Vagina (tissue), 2 donors: ENCODE measurements around the gene GRIN2A. TPM values are rescaled to one million over a fixed set of nuclear protein-coding genes. Genes with fewer than 3 reads are reported as not detected.

ENCODE experiments used
- DNase-seq, 2 donors: peaks; one replicate each; pipeline ENCODE4 v3.0.0-alpha.2; 2017; ENCODE audit errors: extremely low spot score in 2 of 2
- H3K27ac ChIP-seq: fragments of 200-600 bp; sonication (generic); one replicate; pipeline ENCODE4 v1.5.1; 2019
- H3K27me3 ChIP-seq: fragments of 200-600 bp; sonication (generic); one replicate; pipeline ENCODE4 v1.5.1; 2019
- H3K36me3 ChIP-seq, 2 donors: fragments of 200-600 bp; sonication (generic); one replicate each; pipeline ENCODE4 v1.5.1; 2017 to 2019
- H3K4me1 ChIP-seq: fragments of 200-600 bp; sonication (generic); one replicate; pipeline ENCODE4 v1.5.1; 2019
- H3K4me3 ChIP-seq, 2 donors: fragments of 200-600 bp; sonication (generic); 1 replicate in 1 of 2; 2 replicates in 1 of 2; pipeline ENCODE4 v1.5.1; 2016 to 2019
- H3K9me3 ChIP-seq: fragments of 200-600 bp; sonication (generic); one replicate; pipeline ENCODE4 v1.5.1; 2019
- CTCF ChIP-seq, 3 experiments: fragments of 450-650 bp in 2 of 3; fragments of 200-600 bp in 1 of 3; sonication (generic) in 1 of 3; IDR thresholded peaks; one replicate each; pipeline ENCODE4 v1.5.1; 2017 to 2019; ENCODE audit warnings: antibody characterized with exemption in 3 of 3, mild to moderate bottlenecking in 2 of 3, moderate library complexity in 2 of 3
- POLR2A ChIP-seq, 2 donors: fragments of 450-650 bp; IDR thresholded peaks; one replicate each; pipeline ENCODE4 v1.6.1; 2017; ENCODE audit warnings: antibody characterized with exemption in 2 of 2, mild to moderate bottlenecking in 2 of 2, moderate library complexity in 2 of 2
- POLR2AphosphoS5 ChIP-seq, 2 donors: sonication (generic); formaldehyde crosslinking; IDR thresholded peaks; one replicate each; pipeline ENCODE4 v1.9.0; 2017; ENCODE audit warnings: antibody characterized with exemption in 2 of 2, mild to moderate bottlenecking in 2 of 2, low read depth in 1 of 2; ENCODE audit not compliant: insufficient read depth in 1 of 2
- intact Hi-C: fragments of 100-400 bp; cut with DNase I; formaldehyde crosslinking; loops from one replicate; pipeline ENCODE4 v1.15.1; 2023
- total RNA-seq: library from RNA; depleted of rRNA; stranded (reverse); fragments of >200 nt; gene quantifications from one replicate; pipeline ENCODE4 v1.2.3, GENCODE V29; 2016

Gene GRIN2A
- total RNA-seq, 1 donor from 2014 or later, result 1.5 TPM

DNA sequence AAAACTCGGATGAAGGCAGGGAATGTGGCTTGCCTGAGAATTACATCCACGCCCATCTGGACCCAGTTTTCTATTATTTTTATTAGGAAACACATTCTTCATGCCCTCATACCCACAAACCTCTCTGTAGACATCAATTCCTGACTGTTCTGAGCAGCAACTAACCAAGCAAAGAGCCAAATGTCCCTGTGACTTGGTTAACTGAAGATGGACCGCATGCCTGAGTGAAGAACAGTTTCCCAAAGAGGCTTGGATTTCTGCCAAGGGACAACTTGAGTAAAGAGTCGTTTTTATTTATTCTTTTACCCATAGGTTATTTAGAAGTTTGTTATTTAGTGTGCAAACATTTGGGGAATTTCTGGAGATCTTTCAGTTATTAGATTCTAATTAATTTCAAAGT is 259.8 kb downstream of the GRIN2A start:
- Histone ChIP-seq H3K9me3 (no peaks in the 10 kb centered on the region), H3K36me3 (no peaks in the 10 kb centered on the region), H3K4me3 (no peak overlapping the region), H3K27ac (no peak overlapping the region), H3K4me1 (no peaks in the 10 kb centered on the region), H3K27me3 (no peaks in the 10 kb centered on the region)
- intact Hi-C loops, result no loop called here
- TF ChIP-seq CTCF (IDR thresholded peaks at IDR 0.05) (no peak), POLR2A (IDR thresholded peaks at IDR 0.05) (no peak), POLR2AphosphoS5 (IDR thresholded peaks at IDR 0.05; ENCODE audit: insufficient read depth in 1 of 2, low read depth in 1 of 2) (no peak)
- DNase-seq, result no peak

- Histone ChIP-seq H3K27me3 (no peaks in the 10 kb centered on the region), H3K27ac (no peak overlapping the region), H3K4me3 (no peak overlapping the region), H3K4me1 (no peaks in the 10 kb centered on the region), H3K9me3 (no peaks in the 10 kb centered on the region), H3K36me3 (no peaks in the 10 kb centered on the region)
- TF ChIP-seq CTCF (IDR thresholded peaks at IDR 0.05), result no peak
- no peak for TF ChIP-seq POLR2AphosphoS5 (IDR thresholded peaks at IDR 0.05; ENCODE audit: insufficient read depth in 1 of 2, low read depth in 1 of 2)
- TF ChIP-seq POLR2A (IDR thresholded peaks at IDR 0.05), result no peak
- no peak for DNase-seq
- intact Hi-C loops, result no loop called here
Observed at GRCh38 chr16:9921997-9922396, 260.2 kb downstream of the GRIN2A start.

GRCh38 chr16:9919460-9919859 is 262.8 kb downstream of the GRIN2A start:
- Histone ChIP-seq H3K27me3 (no peaks in the 10 kb centered on the region), H3K4me3 (no peak overlapping the region), H3K9me3 (no peaks in the 10 kb centered on the region), H3K4me1 (no peaks in the 10 kb centered on the region), H3K36me3 (no peaks in the 10 kb centered on the region), H3K27ac (no peak overlapping the region)
- no peak for DNase-seq
- TF ChIP-seq CTCF (IDR thresholded peaks at IDR 0.05) (no peak), POLR2A (IDR thresholded peaks at IDR 0.05) (no peak), POLR2AphosphoS5 (IDR thresholded peaks at IDR 0.05; ENCODE audit: insufficient read depth in 1 of 2, low read depth in 1 of 2) (no peak)
- intact Hi-C loops, result no loop called here

DNA sequence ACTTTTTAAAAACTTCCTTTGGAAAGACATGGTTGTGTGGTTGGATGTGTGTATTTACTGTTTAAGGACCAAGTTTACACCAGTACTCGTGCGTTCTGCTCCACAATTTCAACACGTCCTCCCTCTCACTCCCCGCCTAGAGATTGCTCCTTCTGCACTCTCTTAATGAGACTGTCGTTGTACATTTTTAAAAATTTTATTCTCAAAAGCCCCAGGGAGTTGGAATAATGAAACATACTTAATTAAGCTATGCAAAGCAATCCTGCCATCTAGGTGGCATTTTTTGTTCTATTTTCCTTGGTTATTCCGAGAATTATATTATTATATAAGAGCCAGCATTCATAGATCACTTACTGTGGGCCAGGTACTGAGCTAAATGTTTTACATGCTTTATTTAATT is 264.5 kb downstream of the GRIN2A start:
- Histone ChIP-seq H3K27me3 (no peaks in the 10 kb centered on the region), H3K4me1 (no peaks in the 10 kb centered on the region), H3K9me3 (no peaks in the 10 kb centered on the region), H3K27ac (no peak overlapping the region), H3K4me3 (no peak overlapping the region), H3K36me3 (no peaks in the 10 kb centered on the region)
- intact Hi-C loops, result no loop called here
- no peak for DNase-seq
- no peak for TF ChIP-seq CTCF (IDR thresholded peaks at IDR 0.05)
- no peak for TF ChIP-seq POLR2AphosphoS5 (IDR thresholded peaks at IDR 0.05; ENCODE audit: insufficient read depth in 1 of 2, low read depth in 1 of 2)
- TF ChIP-seq POLR2A (IDR thresholded peaks at IDR 0.05), result no peak

DNA sequence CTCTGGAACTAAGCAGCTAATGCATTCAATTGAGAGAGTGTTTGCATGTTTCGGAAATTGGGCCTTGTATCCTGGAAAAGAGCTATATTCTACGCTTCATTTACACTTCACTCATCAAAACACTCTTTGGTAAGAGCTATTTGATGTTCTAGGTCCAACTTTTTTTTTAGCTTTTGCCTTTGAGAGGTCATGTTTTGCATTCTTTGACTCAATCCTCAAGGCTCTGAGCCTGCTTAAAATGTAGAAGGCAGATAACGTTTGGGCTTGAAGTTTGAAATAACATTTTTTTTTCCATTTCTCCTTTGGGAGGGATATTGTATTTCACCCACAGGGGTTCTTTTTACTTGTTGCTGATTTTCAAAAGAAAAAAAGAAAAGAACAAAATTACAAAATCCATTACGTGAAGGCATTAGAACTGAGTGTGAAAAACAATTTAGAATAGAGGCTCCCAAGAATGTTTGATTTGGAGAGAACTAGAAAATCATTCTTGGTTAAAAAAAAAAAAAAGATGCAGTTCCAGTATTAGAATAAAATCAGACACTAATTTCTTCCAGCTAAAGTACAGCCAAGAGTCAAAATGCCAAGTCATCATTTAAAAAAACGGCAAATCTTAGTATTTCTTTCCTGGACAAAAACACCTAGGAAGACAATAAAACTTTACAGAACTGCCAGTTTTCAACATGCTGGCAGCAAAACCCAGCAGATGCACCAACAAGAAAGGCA is 268.5 kb downstream of the GRIN2A start:
- no peak for DNase-seq
- H3K27ac ChIP-seq, result no peak overlapping the region

More for the DNA sequence above, 268.5 kb downstream of the GRIN2A start:
- Histone ChIP-seq H3K27me3 (no peaks in the 10 kb centered on the region), H3K9me3 (no peaks in the 10 kb centered on the region), H3K36me3 (no peaks in the 10 kb centered on the region), H3K4me3 (no peak overlapping the region), H3K4me1 (no peaks in the 10 kb centered on the region)
- TF ChIP-seq POLR2AphosphoS5 (IDR thresholded peaks at IDR 0.05; ENCODE audit: insufficient read depth in 1 of 2, low read depth in 1 of 2) (no peak), CTCF (IDR thresholded peaks at IDR 0.05) (no peak), POLR2A (IDR thresholded peaks at IDR 0.05) (no peak)
- intact Hi-C loops, result no loop called here
